GM19035 (cell line): ENCODE data around the gene TSPAN8.
"Not testable (repeated sequence)": the region's sequence is repeated elsewhere in the genome, so short reads cannot be mapped to it uniquely, and the experiment has no call there.

Experiments
- ATAC-seq: cut with Tn5 transposase; IDR thresholded peaks from one replicate; pipeline ENCODE4 v1.9.1; 2021; ENCODE audit not compliant: unreplicated experiment

The TSPAN8 gene

DNA sequence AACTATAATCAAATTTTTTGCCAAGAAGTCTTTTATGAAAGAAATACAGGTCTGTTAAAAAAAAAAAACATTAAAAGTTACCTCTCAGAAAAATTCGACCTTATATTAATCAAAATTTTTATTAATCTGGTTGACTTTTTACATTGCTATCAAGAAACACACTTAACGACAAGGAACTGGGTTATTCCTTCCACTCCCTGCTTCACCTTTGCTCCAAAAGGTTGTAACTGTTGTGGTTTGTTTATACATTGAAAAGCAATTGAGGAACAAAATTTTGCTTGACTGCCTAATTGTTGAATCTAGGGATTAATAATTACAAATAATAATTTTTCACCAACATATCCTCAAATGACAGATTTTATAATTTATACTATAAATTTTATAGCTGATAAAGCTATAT is 28.4 kb downstream of the TSPAN8 start:
- no peak for ATAC-seq

DNA sequence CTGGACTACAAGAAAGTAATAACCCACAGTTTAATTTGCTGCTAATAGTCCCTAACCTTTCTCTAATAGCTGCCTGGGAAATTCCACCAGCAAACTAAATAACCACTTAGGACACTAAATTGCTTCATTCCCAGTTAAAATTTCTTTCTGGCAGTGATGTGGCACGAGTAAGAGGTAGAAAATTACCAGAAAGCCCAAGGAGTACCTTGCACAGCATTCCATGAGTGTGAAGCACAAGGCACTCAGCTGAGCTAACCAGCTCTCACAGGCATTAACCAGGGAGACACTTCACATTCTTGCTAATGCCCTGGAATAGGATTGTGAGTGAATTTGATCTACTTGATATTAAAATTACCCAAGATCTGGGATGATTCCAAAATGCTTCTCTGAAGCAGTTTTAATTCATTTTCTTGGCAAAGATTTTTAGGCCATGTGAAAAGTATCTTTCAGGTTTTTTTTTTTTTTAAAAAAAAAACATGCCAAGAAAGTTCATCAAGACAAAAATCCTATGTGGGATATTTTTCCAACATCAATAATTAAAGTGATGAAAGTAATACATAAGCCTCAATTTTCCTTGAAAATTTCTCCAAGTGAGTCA is 29.5 kb downstream of the TSPAN8 start:
- no peak for ATAC-seq

DNA sequence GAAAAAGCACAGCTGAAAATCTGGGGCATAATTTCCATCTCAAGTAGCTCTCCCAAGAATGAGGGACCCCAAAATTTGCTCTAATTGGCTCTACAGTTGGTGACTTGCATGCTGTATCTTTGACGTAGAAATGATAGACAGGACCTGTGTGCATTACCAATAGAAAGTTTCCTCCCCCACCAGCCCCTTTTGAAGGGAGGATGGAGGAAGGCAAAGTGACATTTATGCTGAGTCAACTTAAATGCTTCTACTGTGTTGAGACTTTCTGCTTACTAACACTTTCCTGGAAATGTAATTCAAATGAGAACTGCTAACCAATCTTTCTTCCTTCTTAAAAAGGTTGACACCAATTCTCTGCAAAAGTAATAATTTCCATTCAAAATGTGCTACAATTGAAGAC is 31.9 kb downstream of the TSPAN8 start:
- no peak for ATAC-seq

DNA sequence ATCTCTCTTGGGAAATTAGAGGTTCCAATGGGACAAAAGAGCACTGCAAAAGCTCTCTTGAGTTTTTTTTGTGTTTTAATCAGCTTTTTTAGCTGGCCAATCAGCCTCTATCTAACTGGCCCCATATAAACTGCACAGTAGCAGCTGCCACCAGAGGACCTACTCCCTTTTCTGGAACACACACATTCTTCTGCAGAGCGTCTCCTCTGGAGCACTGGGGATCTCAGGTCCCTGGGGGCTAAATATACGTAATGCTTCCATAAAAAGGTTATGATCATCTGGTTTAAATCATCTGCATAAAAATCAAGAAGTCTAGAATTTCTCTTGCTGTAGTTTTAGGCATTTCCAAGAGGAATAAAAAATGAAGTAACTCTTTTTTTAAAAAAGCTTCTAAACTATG is 32.3 kb downstream of the TSPAN8 start:
- no peak for ATAC-seq

DNA sequence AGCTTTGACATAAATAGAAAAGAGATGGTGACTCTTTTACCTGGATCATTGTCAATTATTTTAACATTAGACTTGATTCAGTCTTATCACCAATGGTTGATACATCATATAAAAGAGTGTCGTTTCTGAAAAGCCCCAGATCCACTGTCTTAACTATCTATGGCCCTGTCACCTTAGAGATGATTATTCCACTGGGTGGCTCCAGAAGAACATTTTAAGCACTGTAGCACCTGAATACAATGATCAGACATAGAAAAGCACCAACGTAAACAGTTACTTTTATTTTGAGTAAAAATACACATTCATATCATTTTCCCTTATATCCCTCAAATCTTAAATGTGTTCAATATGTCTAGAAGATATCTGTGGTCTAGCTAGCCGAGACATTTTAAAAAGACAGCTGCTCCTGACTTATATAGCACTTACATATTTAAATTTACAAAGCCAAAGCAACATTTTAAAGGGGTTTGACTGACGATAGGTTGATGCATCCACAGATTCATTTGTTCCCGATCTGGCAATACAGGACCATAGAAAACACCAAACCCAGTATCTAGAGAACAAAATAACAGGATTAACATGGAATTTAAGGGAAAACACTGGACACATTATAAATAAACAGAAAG is 32.9 kb downstream of the TSPAN8 start:
- ATAC-seq: no peak

DNA sequence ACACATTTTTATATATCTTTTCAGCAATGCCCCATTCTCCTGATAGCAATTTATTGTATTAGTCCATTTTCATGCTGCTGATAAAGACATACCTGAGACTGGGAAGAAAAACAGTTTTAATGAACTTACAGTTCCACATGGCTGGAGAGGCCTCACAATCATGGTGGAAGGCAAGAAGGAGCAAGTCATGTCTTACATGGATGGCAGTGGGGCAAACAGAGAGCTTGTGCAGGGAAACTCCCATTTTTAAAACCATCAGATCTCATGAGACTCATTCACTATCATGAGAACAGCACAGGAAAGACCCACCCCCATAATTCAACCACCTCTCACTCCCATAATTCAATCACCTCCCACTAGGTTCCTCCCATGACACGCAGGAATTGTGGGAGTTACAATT is 44.7 kb downstream of the TSPAN8 start:
- not testable (repeated sequence) for ATAC-seq

DNA sequence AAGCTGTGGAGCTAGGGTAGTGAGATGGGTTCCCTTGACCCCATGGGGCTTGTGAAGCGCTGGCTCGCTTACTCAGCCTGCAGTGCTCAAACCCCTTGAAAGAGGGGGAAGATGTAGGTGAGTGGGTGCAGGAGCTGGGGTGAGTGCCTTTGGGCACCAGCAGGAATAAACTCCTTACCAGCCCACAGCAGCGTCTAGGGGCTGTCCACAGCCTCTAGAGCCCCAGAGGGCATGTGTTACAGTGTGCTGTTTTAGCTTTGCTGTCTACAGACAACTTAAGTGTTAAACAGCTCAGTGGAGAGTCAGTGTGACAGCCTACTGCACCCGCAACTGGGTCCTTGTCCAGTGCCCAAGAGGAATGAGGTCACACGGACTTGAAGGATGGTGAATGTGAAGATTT is 48.0 kb downstream of the TSPAN8 start:
- ATAC-seq: no peak

DNA sequence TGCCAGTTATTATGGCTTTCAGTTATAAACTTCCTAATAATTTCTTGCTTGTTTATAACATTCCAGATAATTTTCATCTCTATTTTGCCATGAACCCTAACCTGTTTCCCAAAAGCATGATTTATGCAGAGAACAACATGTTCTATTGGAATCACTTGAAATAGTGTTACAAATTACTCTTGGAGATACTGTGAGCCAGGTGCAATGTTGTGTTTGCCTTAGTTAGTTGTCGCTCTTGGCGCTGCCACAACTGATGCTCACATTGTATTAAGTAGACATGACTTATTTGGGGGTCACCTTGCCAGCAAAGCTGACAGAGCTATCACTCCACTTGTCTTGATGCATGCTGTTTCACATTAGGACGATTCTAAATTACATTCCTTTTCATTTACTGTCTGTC is 49.4 kb downstream of the TSPAN8 start:
- ATAC-seq: no peak

DNA sequence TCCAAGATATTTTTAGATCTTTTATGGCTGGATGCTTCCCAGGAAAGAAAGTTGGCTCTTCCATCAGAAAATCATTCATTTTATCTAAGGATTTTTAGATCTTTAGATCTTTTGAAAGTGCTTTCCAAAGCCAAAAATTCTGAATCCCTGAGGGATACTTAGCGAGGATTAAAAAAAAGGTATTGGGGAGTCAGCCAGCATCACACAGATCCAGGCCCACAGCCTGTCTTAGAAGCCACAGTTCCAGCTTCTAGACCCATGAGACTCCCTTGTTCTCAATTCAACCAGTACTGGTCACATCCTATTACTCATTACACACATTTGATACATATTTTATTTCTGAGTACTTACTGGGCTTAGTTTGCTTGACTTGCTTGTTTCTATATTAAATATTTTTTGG is 49.9 kb downstream of the TSPAN8 start:
- no peak for ATAC-seq

DNA sequence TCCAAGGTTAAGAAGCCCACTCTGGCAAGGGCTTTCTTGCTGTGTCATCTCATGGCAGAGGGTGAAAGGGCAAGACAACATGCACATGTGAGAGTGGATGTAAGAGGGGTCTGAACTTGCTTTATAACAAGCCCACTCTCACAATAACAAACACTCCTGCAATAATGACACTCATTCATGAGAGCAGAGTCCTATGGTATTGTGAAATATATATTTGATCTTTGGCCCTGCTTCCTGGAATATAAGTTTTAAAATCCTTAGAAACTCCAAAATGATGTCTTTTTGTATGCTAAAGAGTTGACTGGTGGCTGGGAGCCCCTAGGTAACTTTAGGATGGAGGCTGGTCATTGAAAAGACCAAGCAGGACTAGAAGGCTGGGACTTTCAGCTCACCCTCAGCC is 51.8 kb downstream of the TSPAN8 start:
- no peak for ATAC-seq

DNA sequence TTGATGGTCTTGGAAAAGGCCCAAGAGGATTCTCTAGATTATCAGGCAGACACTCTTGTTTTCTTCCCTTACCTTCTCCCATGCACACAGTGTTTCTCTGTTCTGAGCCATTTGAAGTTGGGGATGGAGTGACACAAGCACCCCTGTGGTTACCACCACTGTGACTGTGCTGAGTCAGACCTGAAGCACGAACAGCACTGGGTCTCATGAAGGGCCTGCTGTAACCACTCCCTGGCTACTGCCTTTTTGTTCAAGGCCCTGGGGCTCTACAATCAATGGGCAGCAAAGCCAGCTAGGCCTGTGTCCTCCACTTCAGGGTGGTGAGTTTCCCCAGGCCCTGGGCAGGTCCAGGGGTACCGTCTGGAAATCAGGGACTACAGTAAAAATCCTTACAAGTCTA is 65.5 kb downstream of the TSPAN8 start:
- no peak for ATAC-seq

DNA sequence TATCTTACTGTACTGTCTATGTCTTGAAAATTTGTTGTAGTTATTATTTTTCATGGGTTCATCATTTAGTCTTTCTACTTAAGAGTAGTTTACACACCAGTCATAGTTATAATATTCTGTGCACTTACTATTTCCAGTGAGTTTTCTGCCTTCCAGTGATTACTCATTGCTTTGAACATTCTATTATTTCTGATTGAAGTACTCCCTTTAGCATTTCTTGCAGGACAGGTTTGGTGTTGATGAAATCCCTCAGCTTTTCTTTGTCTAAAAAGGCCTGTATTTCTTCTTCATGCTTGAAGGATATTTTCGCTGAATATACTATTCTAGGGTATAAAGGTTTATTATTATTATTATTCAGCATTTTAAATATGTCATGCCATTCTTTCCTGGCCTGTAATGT is 66.8 kb downstream of the TSPAN8 start:
- no peak for ATAC-seq

DNA sequence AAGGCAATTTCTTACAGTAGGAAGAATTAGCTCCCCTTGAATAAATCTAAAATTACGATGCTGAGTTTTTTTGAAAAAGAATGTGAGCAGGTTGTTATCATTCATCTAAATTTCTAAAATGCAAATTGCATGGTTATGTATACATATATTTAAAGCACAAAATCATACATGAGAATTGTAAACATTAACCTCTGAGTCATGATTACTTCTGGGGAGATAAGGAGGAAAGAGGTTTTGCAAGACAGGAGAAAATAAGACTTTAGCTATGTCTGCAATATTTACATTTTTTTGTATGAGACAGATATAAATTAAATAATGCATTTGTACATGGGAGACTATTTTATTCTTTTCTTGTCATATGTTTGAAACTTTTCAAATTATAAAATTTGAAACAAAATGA is 72.2 kb downstream of the TSPAN8 start:
- no peak for ATAC-seq

DNA sequence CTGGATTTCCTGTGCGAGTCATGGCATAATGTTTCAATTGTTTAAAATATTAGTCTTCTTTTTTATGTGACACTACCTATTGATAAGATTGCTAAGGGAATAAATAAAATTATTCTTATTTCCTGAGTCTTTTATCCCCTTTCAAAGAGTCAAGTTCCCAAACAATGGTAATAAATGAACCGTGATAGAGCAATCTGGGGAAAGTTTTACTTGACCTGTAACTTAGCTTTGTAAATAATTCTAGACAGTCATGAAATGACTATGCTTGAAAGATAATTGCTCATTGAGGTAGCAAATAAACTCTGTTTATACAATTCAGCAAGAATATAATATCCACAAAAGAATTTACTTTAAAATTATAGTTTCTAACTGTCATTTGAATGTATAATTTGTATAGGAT is 82.1 kb downstream of the TSPAN8 start:
- ATAC-seq: no peak
